HepG2 (cell line): ENCODE measurements around the gene SH2B2. TPM values are rescaled to one million over a fixed set of nuclear protein-coding genes. Genes with fewer than 3 reads are reported as not detected.
A peak's percentile ranks its signal among the peaks of the same experiment; 100 is the strongest.

Experiments
- CAMTA2 ChIP-seq: sonication (generic); formaldehyde crosslinking; IDR thresholded peaks from 2 replicates; pipeline ENCODE4 v1.4.0; 2020; ENCODE audit warnings: mild to moderate bottlenecking, missing genetic modification reagents, borderline replicate concordance
- MYC ChIP-seq: sonication (generic); formaldehyde crosslinking; IDR thresholded peaks from 2 replicates; pipeline ENCODE4 v1.9.0; 2021; ENCODE audit warnings: missing genetic modification reagents, borderline replicate concordance
- NFRKB ChIP-seq: fragments of 450-650 bp; IDR thresholded peaks from 2 replicates; pipeline ENCODE4 v1.6.1; 2017
- RBFOX2 ChIP-seq: fragments of 200-400 bp; formaldehyde crosslinking; IDR thresholded peaks from 2 replicates; pipeline ENCODE4 v1.6.1; 2017; ENCODE audit warnings: low read depth, mild to moderate bottlenecking, low read length
- TBL1XR1 ChIP-seq: fragments of 150-350 bp; IDR thresholded peaks from 2 replicates; pipeline ENCODE4 v1.6.1; 2014; ENCODE audit warnings: borderline replicate concordance, low read length; ENCODE audit not compliant: partially characterized antibody
- ZNF264 ChIP-seq: sonication (generic); formaldehyde crosslinking; IDR thresholded peaks from 2 replicates; pipeline ENCODE4 v1.4.0; 2020; ENCODE audit warnings: missing genetic modification reagents
- ZNF468 ChIP-seq: sonication (generic); formaldehyde crosslinking; IDR thresholded peaks from 2 replicates; pipeline ENCODE4 v1.8.0; 2022; ENCODE audit warnings: mild to moderate bottlenecking, moderate library complexity, missing genetic modification reagents
- ZNF552 ChIP-seq: sonication (generic); formaldehyde crosslinking; IDR thresholded peaks from 2 replicates; pipeline ENCODE4 v1.9.0; 2022; ENCODE audit warnings: missing genetic modification reagents, mild to moderate bottlenecking, borderline replicate concordance
- ZNF75D ChIP-seq: sonication (generic); formaldehyde crosslinking; IDR thresholded peaks from 2 replicates; pipeline ENCODE4 v1.8.1; 2023; ENCODE audit warnings: missing genetic modification reagents, mild to moderate bottlenecking, borderline replicate concordance
- polyA plus RNA-seq, 8 experiments: library from polyadenylated mRNA; depleted of rRNA in 3 of 8; stranded (reverse) in 7 of 8; unstranded in 1 of 8; fragments of >200 nt; fragmentation: Illumina TruSeq in 4 of 8; extraction: Trizol in 4 of 8; gene quantifications; 2 replicates each; pipeline versions ENCODE4 v1.2.1 to v1.2.3, GENCODE V29; 2011 to 2016; ENCODE audit warnings: low read depth in 4 of 8, missing spikeins in 1 of 8, mixed read lengths in 1 of 8; ENCODE audit not compliant: insufficient read depth in 1 of 8
- total RNA-seq, 5 experiments: library from RNA; depleted of rRNA; stranded (reverse); fragments of >200 nt; fragmentation: Illumina TruSeq; extraction: Trizol; gene quantifications; 2 replicates each; pipeline ENCODE4 v1.2.3, GENCODE V29; 2016; ENCODE audit warnings: low read depth in 1 of 5
- TF ChIP-seq, protein P1 (sequence below): sonication (generic); formaldehyde crosslinking; IDR thresholded peaks from one replicate; pipeline ENCODE4 v1.5.1; 2020; ENCODE audit warnings: mild to moderate bottlenecking, missing genetic modification reagents; ENCODE audit errors: not compliant biosample characterization
- TF ChIP-seq, protein P2 (sequence below): sonication (generic); formaldehyde crosslinking; conservative IDR thresholded peaks from 2 replicates; pipeline ENCODE4 v1.4.0; 2020; ENCODE audit warnings: mild to moderate bottlenecking, missing genetic modification reagents, moderate library complexity
- TF ChIP-seq, protein P3 (sequence below): sonication (generic); formaldehyde crosslinking; IDR thresholded peaks from 2 replicates; pipeline ENCODE4 v1.5.1; 2020; ENCODE audit warnings: missing genetic modification reagents, mild to moderate bottlenecking, borderline replicate concordance
- TF ChIP-seq, protein P4 (sequence below): sonication (generic); formaldehyde crosslinking; IDR thresholded peaks from 2 replicates; pipeline ENCODE4 v1.4.0; 2020; ENCODE audit warnings: missing genetic modification reagents

Gene SH2B2
- total and polyA plus RNA-seq, 2 of the 13 experiments (the other 11 are each of a cell fraction or from before 2014, with no cell fraction given) = 0.46 to 1.3 TPM

DNA sequence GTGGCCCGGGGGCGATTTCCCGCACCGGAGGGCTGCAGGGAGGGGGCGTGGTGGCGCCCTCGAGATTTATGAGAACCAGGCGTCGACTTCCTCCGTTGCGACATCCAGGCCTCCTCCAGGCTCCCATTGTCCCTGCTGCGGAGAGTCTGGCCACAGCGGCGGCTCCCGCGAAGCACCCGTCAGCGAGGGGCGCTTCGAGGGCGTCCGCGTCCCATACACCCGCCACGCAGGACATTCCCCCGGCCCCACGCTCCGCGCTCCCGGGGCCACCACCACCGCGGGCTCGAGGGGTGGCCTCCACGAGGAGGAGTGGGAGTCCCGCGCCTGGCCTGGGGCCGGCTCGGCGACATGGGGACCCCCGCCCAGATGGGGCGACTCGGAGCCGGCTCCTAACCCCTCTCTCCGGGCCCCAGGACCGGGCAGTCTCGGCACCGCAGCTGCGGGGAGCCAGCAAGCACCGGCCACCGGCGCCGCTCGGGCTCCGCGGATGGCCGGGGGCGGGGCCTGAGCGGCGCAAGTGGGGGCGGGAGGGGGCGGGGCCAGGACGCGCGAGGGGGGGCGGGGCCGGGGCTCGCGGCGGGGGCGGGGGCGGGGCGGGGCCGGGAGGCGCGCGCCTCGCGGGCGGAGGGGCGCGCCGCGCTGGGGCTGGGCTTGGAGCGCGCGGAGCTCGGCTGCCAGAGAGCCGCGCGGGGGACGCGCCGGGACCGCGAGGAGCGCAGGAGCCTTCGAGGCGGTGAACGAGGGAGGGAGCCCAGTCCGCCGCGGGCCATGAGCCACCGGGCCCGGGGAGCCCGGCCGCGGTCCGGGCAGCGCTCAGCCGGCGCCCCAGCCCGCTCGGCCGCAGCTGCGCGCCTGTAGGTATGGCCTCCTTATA lies at the start of gene SH2B2 (continued):
- TF ChIP-seq, protein P1, sequence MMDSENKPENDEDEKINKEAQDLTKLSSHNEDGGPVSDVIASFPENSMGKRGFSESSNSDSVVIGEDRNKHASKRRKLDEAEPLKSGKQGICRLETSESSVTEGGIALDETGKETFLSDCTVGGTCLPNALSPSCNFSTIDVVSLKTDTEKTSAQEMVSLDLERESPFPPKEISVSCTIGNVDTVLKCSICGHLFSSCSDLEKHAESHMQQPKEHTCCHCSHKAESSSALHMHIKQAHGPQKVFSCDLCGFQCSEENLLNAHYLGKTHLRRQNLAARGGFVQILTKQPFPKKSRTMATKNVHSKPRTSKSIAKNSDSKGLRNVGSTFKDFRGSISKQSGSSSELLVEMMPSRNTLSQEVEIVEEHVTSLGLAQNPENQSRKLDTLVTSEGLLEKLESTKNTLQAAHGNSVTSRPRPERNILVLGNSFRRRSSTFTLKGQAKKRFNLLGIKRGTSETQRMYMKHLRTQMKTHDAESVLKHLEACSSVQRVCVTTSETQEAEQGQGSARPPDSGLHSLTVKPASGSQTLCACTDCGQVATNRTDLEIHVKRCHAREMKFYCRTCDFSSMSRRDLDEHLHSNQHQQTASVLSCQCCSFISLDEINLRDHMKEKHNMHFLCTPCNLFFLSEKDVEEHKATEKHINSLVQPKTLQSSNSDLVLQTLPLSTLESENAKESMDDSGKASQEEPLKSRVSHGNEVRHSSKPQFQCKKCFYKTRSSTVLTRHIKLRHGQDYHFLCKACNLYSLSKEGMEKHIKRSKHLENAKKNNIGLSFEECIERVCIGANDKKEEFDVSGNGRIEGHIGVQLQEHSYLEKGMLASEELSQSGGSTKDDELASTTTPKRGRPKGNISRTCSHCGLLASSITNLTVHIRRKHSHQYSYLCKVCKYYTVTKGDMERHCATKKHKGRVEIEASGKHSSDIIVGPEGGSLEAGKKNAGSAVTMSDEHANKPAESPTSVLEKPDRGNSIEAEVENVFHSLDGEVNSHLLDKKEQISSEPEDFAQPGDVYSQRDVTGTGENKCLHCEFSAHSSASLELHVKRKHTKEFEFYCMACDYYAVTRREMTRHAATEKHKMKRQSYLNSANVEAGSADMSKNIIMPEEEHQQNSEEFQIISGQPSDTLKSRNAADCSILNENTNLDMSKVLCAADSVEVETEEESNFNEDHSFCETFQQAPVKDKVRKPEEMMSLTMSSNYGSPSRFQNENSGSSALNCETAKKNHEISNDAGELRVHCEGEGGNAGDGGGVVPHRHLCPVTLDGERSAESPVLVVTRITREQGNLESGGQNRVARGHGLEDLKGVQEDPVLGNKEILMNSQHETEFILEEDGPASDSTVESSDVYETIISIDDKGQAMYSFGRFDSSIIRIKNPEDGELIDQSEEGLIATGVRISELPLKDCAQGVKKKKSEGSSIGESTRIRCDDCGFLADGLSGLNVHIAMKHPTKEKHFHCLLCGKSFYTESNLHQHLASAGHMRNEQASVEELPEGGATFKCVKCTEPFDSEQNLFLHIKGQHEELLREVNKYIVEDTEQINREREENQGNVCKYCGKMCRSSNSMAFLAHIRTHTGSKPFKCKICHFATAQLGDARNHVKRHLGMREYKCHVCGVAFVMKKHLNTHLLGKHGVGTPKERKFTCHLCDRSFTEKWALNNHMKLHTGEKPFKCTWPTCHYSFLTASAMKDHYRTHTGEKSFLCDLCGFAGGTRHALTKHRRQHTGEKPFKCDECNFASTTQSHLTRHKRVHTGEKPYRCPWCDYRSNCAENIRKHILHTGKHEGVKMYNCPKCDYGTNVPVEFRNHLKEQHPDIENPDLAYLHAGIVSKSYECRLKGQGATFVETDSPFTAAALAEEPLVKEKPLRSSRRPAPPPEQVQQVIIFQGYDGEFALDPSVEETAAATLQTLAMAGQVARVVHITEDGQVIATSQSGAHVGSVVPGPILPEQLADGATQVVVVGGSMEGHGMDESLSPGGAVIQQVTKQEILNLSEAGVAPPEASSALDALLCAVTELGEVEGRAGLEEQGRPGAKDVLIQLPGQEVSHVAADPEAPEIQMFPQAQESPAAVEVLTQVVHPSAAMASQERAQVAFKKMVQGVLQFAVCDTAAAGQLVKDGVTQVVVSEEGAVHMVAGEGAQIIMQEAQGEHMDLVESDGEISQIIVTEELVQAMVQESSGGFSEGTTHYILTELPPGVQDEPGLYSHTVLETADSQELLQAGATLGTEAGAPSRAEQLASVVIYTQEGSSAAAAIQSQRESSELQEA (CRISPR knock-in tag) = peak; percentile 40
- TF ChIP-seq RBFOX2 = peak; percentile 72; the same call in 1 of the 2 replicates
- TF ChIP-seq NFRKB = no peak
- TF ChIP-seq, protein P2, sequence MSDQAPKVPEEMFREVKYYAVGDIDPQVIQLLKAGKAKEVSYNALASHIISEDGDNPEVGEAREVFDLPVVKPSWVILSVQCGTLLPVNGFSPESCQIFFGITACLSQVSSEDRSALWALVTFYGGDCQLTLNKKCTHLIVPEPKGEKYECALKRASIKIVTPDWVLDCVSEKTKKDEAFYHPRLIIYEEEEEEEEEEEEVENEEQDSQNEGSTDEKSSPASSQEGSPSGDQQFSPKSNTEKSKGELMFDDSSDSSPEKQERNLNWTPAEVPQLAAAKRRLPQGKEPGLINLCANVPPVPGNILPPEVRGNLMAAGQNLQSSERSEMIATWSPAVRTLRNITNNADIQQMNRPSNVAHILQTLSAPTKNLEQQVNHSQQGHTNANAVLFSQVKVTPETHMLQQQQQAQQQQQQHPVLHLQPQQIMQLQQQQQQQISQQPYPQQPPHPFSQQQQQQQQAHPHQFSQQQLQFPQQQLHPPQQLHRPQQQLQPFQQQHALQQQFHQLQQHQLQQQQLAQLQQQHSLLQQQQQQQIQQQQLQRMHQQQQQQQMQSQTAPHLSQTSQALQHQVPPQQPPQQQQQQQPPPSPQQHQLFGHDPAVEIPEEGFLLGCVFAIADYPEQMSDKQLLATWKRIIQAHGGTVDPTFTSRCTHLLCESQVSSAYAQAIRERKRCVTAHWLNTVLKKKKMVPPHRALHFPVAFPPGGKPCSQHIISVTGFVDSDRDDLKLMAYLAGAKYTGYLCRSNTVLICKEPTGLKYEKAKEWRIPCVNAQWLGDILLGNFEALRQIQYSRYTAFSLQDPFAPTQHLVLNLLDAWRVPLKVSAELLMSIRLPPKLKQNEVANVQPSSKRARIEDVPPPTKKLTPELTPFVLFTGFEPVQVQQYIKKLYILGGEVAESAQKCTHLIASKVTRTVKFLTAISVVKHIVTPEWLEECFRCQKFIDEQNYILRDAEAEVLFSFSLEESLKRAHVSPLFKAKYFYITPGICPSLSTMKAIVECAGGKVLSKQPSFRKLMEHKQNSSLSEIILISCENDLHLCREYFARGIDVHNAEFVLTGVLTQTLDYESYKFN (CRISPR knock-in tag) = no peak
- no peak for TF ChIP-seq TBL1XR1
- TF ChIP-seq MYC = peak; percentile 55; the same call in 1 of the 2 replicates
- TF ChIP-seq ZNF75D (CRISPR knock-in tag) = peak; percentile 62; the same call in 1 of the 2 replicates
- TF ChIP-seq ZNF264 = no peak
- TF ChIP-seq, protein P3, sequence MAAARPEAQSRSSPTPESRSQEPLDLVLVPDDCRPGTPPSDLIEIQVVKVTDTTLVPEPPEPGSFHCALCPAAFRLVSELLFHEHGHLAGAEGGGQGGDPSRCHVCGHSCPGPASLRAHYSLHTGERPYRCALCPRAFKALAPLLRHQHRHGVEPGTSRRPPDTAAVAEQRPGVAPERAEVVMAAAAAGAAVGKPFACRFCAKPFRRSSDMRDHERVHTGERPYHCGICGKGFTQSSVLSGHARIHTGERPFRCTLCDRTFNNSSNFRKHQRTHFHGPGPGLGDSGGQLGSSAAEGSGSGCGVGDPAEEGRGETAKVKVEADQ (CRISPR knock-in tag) = no peak
- TF ChIP-seq, protein P4, sequence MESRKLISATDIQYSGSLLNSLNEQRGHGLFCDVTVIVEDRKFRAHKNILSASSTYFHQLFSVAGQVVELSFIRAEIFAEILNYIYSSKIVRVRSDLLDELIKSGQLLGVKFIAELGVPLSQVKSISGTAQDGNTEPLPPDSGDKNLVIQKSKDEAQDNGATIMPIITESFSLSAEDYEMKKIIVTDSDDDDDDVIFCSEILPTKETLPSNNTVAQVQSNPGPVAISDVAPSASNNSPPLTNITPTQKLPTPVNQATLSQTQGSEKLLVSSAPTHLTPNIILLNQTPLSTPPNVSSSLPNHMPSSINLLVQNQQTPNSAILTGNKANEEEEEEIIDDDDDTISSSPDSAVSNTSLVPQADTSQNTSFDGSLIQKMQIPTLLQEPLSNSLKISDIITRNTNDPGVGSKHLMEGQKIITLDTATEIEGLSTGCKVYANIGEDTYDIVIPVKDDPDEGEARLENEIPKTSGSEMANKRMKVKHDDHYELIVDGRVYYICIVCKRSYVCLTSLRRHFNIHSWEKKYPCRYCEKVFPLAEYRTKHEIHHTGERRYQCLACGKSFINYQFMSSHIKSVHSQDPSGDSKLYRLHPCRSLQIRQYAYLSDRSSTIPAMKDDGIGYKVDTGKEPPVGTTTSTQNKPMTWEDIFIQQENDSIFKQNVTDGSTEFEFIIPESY = no peak
- TF ChIP-seq ZNF468 (CRISPR knock-in tag) = no peak
- peak; percentile 26; the same call in 1 of the 2 replicates for TF ChIP-seq CAMTA2 (CRISPR knock-in tag)
- peak; percentile 76; the same call in 1 of the 2 replicates for TF ChIP-seq ZNF552
